NCI-H146 (cell line): Measurements from ENCODE around the gene VMP1.
"Not testable (repeated sequence)": the region's sequence is repeated elsewhere in the genome, so short reads cannot be mapped to it uniquely, and the experiment has no call there.

ENCODE experiments used
- DNase-seq: peaks from one replicate; lab custom pipeline; 2025; lab: John Stamatoyannopoulos, UW

VMP1 gene

DNA sequence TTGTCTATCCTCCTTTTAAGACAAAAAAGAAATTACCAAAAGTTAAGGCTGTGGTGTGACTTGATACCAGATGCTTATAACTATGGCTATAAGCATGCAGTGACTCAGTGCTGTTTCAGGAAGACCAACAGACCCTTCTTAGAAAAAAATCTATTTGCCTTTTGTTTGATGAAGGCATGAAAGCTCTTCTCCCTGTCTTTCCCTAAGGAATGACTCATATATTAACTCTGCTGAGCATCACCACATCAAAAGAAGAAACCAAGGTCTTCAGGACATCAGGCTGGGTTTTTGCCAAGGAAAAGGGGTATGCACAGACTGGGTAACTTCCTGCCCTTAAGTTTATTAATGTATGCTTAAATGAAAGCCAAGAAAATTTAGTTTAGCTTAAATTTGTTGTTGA lies 47.1 kb downstream of the VMP1 start:
- no peak for DNase-seq

DNA sequence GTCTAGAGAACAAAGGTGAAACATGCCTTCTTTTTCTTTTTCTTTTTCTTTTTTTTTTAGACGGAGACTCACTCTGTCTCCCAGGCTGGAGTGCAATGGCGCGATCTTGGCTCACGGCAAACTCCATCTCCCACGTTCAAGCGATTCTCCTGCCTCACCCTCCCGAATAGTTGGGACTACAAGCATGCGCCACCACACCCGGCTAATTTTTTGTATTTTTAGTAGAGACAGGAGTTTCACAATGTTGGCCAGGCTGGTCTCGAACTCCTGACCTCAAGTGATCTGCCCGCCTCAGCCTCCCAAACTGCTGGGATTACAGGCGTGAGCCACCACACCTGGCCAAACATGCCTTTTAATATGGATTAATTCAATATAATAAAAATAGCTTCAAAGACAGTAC lies 47.6 kb downstream of the VMP1 start:
- DNase-seq: not testable (repeated sequence)

DNA sequence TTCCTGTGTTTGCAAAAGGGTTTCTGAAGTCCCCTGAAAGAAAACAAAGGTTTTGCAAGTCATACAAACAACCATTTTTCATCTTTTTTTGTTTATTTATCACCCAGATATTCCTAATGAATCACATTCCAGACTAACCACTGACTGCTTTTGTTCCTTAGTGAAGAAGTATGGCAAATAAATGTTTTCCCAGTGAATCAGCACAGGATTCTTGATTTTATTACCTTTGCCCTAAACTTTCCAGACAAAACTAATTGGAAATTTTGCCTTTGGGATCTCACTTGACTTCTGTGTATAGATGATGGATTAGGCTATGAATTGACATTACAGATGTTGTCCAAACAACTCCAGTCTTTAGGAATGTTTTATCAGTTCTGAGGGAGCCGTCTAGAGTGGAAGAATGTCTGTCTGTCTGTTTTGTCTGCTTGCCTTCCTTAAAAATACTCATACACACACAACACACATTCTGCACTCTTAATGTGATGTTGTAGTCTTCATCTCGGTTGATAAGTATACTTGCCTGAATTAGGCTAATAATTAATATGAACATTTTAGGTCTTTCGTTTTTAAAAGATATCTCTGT lies 48.9 kb downstream of the VMP1 start:
- no peak for DNase-seq

DNA sequence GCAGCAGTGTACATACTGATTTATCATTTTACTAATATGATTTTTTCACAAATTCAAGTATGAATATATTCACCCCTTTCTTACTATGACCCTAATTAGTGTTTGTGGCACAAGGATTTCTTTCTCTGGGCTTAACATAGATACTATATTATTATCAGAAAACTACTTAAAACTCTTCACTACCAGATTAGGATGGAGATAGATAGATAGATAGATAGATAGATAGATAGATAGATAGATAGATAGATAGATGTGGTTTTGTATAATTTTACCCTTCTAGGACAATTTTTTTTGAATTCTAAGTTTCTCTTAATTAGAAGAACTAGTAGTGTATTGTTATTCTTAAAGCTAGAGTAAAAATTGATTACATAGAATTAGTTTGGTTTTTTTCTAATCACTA lies 49.6 kb downstream of the VMP1 start:
- no peak for DNase-seq

DNA sequence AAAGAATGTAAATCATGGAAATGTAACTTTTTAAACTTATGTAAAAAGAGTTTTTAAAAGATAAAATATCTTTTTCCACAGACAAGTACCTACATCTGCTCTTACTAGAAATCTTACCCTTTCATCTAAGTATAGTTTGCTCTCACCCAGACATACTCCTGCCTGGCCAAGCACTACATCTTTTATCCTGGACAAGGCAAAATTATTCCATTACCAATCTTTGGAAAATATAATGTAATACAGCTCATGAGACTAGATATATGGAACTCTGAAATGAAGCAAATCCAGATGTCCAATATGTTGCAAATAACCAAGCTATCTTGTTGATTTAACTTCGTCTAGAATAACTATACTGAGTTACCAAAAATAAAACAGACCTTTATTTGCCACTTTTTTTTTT lies 50.0 kb downstream of the VMP1 start:
- no peak for DNase-seq

DNA sequence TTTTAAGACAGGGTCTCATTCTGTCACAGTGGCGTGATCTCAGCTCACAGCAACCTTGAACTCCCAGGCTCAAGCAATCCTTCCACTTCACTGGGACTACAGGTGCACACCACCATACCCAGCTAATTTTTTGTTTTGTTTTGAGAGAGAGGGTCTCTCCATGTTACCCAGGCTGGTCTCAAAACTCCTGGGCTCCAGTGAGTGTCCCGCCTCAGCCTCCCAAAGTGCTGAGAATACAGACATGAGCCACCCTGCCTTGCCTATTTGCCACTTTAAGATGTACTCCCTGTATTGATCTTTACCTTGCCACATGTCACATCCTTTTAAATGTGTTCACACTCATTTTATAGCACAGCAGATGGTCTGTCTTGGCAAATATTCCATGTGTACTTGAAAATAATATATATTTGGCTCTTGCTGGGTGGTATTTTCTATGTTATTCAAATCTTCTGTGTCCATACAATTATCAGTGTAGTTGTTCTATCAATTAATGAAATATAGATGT lies 50.5 kb downstream of the VMP1 start:
- no peak for DNase-seq

DNA sequence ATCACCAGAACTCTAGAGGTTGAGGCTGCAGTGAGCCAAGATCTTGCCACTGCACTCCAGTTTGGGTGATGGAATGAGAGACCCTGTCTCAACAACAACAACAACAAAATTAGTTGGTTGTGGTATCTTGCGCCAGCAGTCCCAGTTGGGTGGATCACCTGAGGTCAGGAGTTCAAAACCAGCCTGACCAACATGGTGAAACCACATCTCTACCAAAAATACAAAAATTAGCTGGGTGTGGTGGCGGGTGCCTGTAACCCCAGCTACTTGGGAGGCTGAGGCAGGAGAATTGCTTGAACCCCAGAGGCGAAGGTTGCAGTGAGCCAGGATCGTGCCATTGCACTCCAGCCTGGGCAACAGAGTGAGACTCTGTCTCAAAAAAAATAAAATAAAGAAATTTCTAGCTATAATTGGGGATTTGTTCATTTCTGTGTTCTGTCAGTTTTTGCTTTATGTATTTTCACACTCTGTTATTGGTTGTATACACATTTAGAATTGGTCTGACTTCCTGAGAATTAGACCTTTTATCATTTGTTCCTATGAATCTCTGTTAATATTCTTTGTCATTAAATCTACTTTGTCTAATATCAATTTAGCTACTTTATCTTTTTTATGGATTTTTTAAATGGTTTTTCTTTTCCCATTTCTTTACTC lies 51.7 kb downstream of the VMP1 start:
- not testable (repeated sequence) for DNase-seq

DNA sequence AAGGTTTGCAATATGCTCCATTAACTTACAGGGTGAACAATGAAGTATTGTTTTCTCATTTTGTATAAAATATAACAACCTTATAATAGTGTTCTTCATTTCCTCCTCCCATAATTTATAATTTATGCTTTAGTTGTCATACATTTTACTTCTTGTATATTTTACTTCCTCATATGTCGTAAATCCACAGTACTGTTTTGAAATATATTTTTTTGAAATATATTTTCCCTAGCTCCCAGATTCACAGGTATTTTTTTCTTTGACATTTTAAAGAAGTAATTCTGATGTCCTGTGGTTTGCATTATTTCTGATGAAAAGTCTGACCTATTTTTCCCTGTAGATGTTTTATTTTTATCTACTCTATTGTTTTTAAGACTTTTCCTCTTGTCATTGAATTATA lies 52.7 kb downstream of the VMP1 start:
- no peak for DNase-seq

DNA sequence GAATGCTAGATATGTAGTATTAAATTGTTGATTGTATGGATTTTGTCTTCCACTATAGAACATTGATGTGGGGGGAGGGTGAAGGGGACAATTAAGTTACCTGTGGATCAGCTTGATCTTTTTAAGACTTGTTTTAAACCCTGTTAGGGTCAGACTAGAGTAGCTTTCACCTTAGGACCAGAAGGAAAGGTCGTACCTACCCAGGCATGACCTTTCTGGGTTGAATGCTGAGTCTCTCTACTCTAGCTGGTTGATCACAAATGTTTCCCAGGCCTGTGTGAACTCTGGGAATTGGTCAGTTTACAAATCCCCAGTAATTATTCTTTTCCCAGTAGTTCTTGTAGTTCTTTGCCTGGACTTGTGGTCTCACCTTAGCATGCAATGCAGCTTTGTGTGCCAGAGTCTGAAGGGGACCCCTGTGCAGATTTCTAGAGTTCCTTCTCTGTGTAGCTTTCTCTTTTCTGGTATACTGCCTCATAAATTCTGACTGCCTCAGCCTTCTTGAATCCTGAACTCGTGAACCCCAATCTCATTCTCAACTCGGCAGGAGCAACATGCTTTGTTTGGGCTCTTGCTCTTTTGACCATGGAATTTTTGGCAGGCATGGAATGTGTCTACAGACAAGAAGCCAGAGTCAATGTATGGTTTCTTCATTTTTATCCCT lies 54.1 kb downstream of the VMP1 start:
- no peak for DNase-seq

DNA sequence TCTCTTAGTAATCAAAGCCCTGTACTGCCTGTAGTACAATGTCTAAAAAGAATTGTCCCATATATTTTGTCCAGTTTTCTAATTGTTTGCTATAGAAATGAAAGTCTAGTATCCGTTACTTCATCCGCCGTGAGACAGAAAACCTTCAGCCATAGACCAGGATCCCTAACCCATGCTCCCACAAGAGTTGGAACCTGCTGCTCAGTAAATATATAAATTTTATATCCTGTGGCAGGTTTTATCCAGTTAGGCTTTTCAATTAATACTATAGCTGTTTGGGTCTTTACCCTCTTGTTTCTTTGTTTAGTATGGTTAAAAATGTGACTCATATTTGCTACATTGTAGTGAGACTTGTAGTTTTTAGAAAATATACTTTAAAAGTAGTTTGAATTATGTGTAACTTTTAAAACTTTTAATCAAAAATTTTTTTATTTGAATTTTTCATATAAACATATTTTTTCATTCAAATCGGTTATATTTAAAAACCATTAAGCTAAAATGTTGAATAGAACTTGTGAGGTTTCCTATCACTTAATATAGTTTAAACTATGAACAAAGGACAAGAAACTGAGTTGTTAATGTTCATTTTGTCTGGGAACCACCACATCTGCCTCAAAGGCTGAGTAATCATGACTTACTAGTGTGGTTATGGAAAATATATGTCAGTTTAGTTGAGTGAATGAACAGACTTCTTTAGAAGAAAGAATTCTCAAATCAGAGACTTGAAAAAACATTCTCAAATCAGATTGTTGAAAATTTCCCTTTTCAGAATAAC lies 54.8 kb downstream of the VMP1 start:
- no peak for DNase-seq

DNA sequence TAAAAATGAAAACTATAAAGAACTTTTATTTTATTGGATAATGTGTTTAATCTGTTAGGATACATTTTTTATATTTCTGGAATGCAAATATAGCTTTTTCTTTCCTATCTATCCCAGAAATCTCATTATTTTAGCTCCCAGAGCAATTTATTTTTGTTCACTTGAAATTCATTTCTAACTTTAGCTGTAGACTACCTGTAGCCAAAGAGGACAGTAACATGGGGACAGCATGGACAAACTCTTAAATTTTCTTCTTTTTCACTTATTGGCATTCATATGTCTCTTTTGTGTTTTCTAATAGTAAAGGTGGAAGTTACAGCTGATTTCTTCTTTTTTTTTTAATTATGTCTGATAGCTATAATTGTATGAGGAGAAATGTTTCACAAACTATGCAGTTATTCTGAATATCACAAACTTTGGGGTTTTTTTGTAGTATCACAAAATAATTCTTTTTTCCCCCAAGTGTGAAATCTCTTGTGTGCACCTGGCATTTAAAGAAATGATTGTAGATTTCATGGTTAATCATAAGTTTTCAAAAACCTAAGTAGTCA lies 55.4 kb downstream of the VMP1 start:
- DNase-seq: no peak

DNA sequence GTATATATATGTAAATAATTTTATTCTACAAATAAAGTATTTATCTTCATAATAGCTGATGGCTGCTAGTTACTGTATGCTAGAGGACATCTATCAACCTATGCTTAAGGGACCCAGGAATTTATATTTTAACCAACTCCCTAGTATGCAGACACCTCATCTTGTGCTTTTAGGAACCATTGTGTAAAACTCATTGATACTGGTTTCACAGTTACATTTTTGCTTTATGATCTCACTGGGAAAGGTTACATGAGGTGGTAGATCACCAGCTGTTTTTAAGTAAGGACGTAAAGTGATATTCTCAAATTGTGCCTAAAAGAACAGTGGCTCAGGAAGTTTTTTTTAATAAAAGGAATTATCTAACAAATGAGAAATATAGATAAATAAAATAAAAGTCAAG lies 56.4 kb downstream of the VMP1 start:
- DNase-seq: no peak

DNA sequence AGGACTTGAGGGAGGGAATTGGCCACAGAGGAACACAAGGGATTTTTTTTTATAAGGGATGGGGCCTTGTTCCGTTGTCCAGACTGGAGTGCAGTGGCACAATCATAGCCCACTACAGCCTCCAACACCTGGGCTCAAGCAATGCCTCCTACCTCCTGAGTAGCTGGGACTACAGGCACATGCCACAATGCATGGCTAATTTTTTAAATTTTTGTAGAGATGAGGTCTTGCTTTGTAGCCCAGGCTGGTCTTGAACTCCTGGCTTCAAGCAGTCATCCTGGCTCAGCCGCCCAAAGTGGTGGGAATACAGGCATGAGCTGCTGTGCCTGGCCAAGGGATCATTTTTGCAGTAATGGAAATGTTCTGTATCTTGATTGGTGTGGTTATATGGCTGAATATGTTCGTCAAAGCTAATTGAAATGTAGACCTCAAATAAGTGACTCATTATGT lies 56.9 kb downstream of the VMP1 start:
- DNase-seq: no peak

DNA sequence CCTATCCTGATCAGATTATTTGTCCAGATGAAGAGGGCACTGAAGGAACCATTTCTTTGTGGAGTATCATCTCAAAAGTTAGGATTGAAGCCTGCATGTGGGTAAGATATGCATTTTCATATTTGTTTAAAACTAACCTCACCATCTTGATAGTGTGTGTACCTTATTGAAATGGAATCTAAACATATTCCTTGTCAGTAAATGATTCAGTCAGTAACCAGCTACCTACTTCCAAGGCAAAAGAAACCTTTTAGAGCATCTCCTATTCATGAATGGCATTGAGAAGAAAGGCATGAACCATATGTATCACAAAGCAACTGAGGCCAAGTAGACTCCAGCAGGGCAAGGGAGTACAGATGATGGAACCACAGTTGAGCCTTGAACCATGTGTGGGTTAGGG lies 57.6 kb downstream of the VMP1 start:
- DNase-seq: no peak

DNA sequence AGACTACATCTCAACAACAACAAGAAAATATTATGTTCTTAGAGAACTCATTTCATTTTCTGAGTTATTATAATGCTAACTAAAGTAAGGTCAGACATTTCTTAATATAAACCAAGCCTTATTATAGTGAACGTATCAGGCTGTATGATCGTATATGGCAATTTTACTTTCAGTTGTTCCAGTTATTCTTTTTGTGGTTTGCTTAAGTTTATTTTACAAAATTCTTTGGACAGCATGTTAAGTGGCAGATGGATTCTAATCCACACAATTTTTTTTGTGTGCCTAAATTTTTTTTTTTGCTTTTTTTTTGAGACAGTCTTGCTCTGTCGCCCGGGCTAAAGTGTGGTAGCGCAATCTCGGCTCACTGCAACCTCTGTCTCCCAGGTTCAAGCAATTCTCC lies 59.0 kb downstream of the VMP1 start:
- no peak for DNase-seq

DNA sequence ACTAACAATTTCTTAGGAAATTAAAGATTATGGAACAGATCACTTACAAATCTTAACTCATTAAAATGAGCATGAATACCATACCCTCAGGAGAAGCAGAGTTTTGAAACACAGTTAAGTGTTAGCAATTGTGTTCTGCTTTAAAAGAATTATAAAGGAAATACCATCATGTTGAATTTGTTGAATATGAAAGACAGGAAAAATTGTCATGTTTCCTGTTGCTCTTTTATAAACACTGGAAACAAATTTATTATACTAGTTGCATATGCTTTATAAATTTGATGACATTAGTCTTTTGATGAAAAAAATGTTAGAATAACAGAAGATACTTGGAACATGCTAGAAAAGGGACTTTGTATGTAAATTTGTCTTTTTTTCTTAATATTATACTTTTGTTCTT lies 59.7 kb downstream of the VMP1 start:
- no peak for DNase-seq

DNA sequence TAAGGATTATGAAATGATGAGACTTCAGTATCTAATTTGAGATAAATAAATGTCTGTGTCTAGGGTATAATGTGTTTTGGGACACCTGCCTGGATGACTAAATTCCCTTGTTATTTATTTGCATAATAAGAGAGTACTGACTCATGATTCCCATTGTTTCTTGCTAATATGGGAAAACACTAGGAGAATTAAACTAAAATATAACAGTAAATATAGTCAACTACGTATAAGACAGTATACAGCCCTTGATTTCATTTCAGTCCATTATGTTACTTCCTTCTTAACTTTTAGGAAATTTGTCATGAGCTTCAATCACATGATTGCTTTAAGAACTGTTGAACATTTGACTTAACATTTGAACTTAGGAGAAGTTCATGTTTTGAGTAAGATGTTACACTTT lies 62.4 kb downstream of the VMP1 start:
- DNase-seq: no peak

DNA sequence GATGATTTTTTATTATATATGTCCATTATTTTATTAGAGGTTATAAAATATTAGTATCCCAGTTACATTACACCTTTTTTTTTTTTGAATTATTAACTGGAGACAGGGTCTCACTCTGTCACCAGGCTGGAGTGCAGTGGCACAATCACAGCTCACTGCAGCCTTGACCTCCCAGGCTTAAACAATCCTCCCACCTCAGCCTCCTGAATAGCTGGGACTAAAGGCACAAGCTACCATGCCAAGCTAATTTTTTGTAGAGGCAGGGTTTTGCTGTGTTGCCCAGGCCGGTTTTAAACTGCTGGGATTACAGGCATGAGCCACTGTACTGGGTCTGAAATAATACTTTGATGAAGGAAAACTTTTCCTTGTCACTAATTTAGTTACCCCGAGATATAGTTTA lies 63.6 kb downstream of the VMP1 start:
- DNase-seq: no peak

DNA sequence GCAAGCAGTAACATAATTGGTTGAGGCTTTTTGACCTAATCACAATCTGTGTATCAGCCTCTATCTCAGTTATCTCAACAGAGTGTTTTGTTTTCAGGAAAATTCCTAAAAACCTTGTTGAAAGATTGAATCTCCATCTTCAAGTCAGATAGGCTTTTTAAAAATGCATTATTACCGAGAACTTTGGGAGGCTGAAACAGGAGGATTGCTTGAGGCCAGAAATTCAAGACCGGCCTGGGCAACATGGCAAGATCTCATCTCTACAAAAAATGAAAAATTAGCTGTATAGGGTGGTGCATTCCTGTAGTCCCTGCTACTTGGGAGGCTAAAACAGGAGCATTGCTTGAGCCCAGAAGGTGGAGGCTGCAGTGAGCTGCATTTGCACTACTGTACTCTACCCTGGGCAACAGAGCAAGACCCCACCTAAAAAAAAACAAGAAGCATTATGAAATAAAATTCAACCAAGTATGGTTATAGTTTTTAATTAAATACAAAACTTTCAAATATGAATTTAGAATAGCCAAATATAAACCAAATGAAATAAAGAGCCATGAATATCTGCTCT lies 68.4 kb downstream of the VMP1 start:
- DNase-seq: no peak

DNA sequence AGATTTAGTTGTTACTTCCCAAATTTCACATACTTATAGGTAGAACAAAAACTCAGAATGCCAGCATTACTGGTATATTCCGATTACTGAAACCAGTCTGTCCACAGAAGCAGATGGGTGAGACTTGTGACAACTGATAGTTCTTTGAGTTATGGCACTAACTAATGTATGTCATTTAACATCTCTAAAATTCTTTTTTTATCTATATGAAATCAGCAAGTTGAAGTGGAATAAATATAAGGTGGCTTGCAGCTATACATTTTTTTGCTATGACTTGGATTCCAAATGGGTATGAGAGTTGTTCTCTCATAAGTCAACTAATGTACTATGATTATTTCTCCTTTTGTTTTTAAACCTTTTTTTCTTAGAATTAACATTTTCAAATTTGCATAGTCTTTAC lies 69.1 kb downstream of the VMP1 start:
- no peak for DNase-seq

DNA sequence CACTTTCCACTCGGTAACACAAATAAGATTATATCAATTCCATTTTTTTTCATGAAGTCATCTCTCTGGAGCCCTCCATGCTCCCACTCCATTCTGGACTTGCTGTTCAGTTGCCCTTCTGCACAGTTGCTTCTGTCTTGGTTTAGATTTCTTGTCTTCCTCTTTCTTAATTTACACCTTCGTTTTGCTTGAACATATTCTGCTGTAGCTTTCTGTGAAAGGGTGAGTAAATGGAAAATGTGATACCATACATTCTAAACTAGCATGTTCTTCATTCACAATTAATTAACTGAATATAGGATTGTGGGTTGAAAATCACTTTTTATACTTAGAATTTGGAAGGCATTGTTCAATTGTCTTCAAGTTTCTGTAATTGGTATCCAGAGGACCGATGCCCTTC lies 69.6 kb downstream of the VMP1 start:
- DNase-seq: no peak

DNA sequence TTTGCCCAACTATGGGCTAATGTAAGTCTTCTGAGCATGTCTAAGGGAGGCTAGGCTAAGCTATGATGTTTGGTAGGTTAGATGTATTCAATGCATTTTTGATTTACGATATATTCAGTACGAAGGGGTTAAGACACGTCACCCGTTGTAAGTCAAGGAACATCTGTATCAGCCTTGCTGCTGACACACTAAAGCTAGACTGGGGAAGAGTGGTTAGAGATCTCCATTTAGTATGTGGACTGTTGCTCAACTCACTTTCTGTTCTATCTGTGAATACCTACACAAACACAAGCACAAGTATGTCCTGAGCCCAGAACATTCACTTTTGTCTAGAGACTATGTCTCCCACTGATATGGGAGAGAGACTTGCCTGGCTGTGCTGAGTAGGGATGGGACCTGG lies 71.5 kb downstream of the VMP1 start:
- DNase-seq: no peak
